Cardiac muscle cell (in vitro differentiated cells and primary cell): ENCODE measurements around the gene DPYSL5. TPM values are rescaled to one million over a fixed set of nuclear protein-coding genes. Genes with fewer than 3 reads are reported as not detected.

Experiments
- DNase-seq, 2 donors: peaks; one replicate each; pipeline versions ENCODE4 v3.0.0 to v3.0.0-alpha.2; 2010 to 2017; ENCODE audit warnings: low read depth in 1 of 2, low spot score in 1 of 2
- H3K27ac ChIP-seq: fragments of 200-600 bp; sonication (generic); 2 replicates; pipeline ENCODE4 v1.5.1; 2016
- H3K27me3 ChIP-seq: fragments of 200-600 bp; sonication (generic); 2 replicates; pipeline ENCODE4 v1.6.0; 2016; ENCODE audit warnings: control low read depth
- H3K36me3 ChIP-seq: fragments of 200-600 bp; sonication (generic); 2 replicates; pipeline ENCODE4 v1.5.1; 2016; ENCODE audit warnings: control low read depth
- H3K4me1 ChIP-seq: fragments of 200-600 bp; sonication (generic); 2 replicates; pipeline ENCODE4 v1.8.1; 2017; ENCODE audit warnings: low read depth, mild to moderate bottlenecking, mixed run types
- H3K4me3 ChIP-seq: fragments of 200-600 bp; sonication (generic); 2 replicates; pipeline ENCODE4 v1.5.1; 2016; ENCODE audit warnings: mild to moderate bottlenecking
- H3K9me3 ChIP-seq: fragments of 200-600 bp; sonication (generic); 2 replicates; pipeline ENCODE4 v1.5.1; 2017; ENCODE audit warnings: low read depth, mild to moderate bottlenecking, control low read depth
- polyA plus RNA-seq: library from polyadenylated mRNA; unstranded; fragments of >200 nt; fragmentation: Nextera tagmentation; extraction: Ambion mirVana; gene quantifications from 2 replicates; pipeline ENCODE4 v1.2.1, GENCODE V29; 2016
- total RNA-seq: library from RNA; depleted of rRNA; stranded (reverse); fragments of >200 nt; gene quantifications from 2 replicates; pipeline ENCODE4 v1.2.3, GENCODE V29; 2016
- TF ChIP-seq, protein P1 (sequence below): IDR thresholded peaks from 2 replicates; pipeline ENCODE4 v1.5.1; 2012; ENCODE audit warnings: low read depth, mild to moderate bottlenecking, low read length

DPYSL5 gene
- total and polyA plus RNA-seq, 2 experiments from 2014 or later = 4.1 to 5.6 TPM

DNA sequence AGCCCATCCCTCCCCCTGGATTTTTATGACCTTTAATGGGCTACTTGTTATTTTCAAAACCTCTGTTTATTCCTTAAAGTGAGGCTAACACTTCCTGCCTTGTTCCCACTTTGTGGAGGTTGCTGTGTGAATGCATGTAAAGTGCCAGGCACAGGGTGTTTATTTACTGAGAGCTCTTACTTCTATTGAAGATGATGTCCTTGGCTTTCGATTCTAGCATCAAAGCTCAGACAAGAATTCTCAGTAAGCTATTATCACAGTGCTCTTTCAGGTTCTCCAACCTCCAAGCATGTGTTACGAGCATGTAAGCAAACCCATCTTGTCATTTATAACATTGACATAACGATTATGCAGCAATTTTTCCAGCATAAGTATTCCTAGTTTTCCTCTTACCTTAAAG, 44.2 kb downstream of the DPYSL5 start:
- H3K4me3 ChIP-seq = no peak overlapping the region
- no peaks in the 10 kb centered on the region for H3K9me3 ChIP-seq
- no peak overlapping the region for H3K27ac ChIP-seq
- TF ChIP-seq, protein P1, sequence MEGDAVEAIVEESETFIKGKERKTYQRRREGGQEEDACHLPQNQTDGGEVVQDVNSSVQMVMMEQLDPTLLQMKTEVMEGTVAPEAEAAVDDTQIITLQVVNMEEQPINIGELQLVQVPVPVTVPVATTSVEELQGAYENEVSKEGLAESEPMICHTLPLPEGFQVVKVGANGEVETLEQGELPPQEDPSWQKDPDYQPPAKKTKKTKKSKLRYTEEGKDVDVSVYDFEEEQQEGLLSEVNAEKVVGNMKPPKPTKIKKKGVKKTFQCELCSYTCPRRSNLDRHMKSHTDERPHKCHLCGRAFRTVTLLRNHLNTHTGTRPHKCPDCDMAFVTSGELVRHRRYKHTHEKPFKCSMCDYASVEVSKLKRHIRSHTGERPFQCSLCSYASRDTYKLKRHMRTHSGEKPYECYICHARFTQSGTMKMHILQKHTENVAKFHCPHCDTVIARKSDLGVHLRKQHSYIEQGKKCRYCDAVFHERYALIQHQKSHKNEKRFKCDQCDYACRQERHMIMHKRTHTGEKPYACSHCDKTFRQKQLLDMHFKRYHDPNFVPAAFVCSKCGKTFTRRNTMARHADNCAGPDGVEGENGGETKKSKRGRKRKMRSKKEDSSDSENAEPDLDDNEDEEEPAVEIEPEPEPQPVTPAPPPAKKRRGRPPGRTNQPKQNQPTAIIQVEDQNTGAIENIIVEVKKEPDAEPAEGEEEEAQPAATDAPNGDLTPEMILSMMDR = no peak
- DNase-seq = no peak
- no peaks in the 10 kb centered on the region for H3K36me3 ChIP-seq
- no peaks in the 10 kb centered on the region for H3K4me1 ChIP-seq
- H3K27me3 ChIP-seq = no peaks in the 10 kb centered on the region

DNA sequence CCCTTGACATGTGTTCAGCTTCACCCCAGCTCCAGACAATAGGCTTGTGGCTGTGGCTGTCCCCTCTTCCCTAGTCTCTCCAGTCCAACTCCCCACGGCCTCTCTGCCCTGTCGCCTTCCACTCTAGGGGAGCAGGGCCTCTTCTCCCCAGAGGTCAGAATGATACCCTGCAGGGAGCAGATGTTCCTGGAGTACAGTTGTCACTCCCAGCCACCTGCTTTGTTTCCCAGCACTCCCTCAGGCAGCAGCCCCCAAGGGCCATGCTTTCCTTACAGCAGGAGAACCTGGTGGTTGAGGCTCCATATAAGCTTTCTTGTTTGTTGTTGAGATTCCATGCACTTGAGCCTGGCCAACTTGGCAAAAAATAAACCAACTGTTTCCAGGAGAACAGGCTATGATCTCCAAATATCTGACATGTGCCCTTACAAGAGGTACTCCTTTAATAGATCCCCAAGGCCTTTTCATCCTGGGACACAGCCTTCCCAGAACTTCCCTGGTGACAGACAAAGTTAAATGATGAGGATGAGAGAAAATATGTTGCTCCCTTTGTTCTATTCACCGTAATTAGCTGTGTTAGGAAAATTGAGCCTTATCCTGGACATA, 45.1 kb downstream of the DPYSL5 start:
- Histone ChIP-seq H3K9me3 (no peaks in the 10 kb centered on the region), H3K27ac (no peak overlapping the region), H3K27me3 (no peaks in the 10 kb centered on the region), H3K4me1 (no peaks in the 10 kb centered on the region), H3K36me3 (no peaks in the 10 kb centered on the region), H3K4me3 (no peak overlapping the region)
- DNase-seq = no peak
- TF ChIP-seq, protein P1 = no peak

DNA sequence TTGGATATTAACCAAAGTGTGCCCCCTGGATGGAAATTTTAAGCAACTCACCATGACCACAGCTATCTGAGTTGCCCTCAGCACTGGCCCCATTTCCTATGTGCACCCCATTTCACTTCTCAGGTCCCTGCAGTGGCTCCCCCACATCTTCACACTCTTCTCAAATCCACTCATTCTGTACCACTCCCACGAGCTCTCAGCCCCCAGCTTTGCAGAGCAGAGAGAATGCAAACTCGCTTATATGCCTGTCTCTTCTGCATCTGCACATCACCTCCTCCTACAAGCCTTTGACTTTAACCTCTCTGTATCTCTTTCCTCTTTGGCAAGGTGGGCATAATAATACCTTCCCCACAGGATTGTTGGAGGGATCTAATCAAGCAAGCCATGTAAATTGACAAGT, 46.2 kb downstream of the DPYSL5 start:
- Histone ChIP-seq H3K9me3 (no peaks in the 10 kb centered on the region), H3K36me3 (no peaks in the 10 kb centered on the region), H3K27me3 (no peaks in the 10 kb centered on the region), H3K27ac (no peak overlapping the region), H3K4me1 (no peaks in the 10 kb centered on the region), H3K4me3 (no peak overlapping the region)
- TF ChIP-seq, protein P1 = no peak
- no peak for DNase-seq

DNA sequence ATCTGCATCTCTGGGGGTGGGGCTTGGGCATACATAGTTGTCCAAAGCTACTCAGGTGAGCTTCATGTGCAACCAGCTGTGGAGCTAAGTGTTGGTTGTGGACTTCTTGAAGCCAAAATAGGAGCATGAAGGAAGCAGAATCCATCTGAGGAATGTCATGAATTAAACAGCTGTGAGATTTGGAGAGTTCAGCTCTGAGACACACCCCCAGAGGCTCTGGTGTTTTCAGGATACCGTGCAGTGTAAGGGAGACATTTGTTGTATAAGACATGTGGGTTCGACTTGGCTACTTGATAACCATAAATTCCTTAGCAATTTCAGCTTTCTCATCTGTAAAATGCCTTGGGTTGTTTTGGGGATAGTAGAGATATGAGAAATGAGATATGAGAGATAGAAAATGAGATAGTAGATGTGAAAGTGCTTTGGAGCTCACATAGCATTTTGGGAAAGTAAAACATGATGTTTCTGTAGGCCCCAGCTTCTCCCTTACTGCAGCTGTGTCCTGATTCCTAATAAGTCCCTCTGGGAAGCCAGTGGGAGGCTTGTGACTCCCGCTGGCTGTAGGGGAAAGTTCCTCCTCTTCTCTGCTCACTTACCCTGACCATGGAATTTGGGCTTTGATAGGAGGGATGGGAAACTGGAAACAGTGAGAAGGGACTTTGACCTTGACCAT, 50.0 kb downstream of the DPYSL5 start:
- no peaks in the 10 kb centered on the region for H3K36me3 ChIP-seq
- H3K9me3 ChIP-seq = no peaks in the 10 kb centered on the region
- no peak for DNase-seq
- H3K27me3 ChIP-seq = no peaks in the 10 kb centered on the region
- TF ChIP-seq, protein P1 = no peak
- H3K27ac ChIP-seq = no peak overlapping the region
- no peak overlapping the region for H3K4me3 ChIP-seq
- H3K4me1 ChIP-seq = peaks cover 3% of the 10 kb centered on the region

- no peaks in the 10 kb centered on the region for H3K9me3 ChIP-seq
- TF ChIP-seq, protein P1 = no peak
- no peak for DNase-seq
- H3K4me1 ChIP-seq = peaks cover 3% of the 10 kb centered on the region
- H3K36me3 ChIP-seq = no peaks in the 10 kb centered on the region
- no peak overlapping the region for H3K27ac ChIP-seq
- H3K4me3 ChIP-seq = no peak overlapping the region
- H3K27me3 ChIP-seq = no peaks in the 10 kb centered on the region
These were observed 50.6 kb downstream of the DPYSL5 start for GRCh38 chr2:26898480-26899078.
